Limb (tissue), 2 donors: Measurements from ENCODE around the gene SEL1L3.

ENCODE experiments used
- DNase-seq, 2 donors: peaks; one replicate each; pipeline ENCODE4 v3.0.0-alpha.2; 2016; ENCODE audit errors: extremely low spot score in 2 of 2

Gene SEL1L3

GRCh38 chr4:25856756-25857155 lies 6.0 kb downstream of the SEL1L3 start:
- no peak for DNase-seq

- DNase-seq, result no peak
Observed at GRCh38 chr4:25852103-25852502, 10.7 kb downstream of the SEL1L3 start.

GRCh38 chr4:25847329-25847728 lies 15.5 kb downstream of the SEL1L3 start:
- no peak for DNase-seq

GRCh38 chr4:25845841-25846653 lies 16.7 kb downstream of the SEL1L3 start:
- no peak for DNase-seq

GRCh38 chr4:25844961-25845712 lies 17.7 kb downstream of the SEL1L3 start:
- no peak for DNase-seq

GRCh38 chr4:25843340-25844097 lies 19.3 kb downstream of the SEL1L3 start:
- no peak for DNase-seq

- peak in 1 of 2 donors; percentile 30 for DNase-seq
Observed at GRCh38 chr4:25842229-25842845, 20.5 kb downstream of the SEL1L3 start.

GRCh38 chr4:25839687-25840086 lies 23.1 kb downstream of the SEL1L3 start:
- DNase-seq, result no peak

GRCh38 chr4:25839233-25839632 lies 23.6 kb downstream of the SEL1L3 start:
- no peak for DNase-seq

GRCh38 chr4:25838526-25838925 lies 24.3 kb downstream of the SEL1L3 start:
- DNase-seq, result peak in 1 of 2 donors; percentile 30

- no peak for DNase-seq
Observed at GRCh38 chr4:25837107-25837506, 25.7 kb downstream of the SEL1L3 start.

GRCh38 chr4:25835384-25835783 lies 27.4 kb downstream of the SEL1L3 start:
- DNase-seq, result no peak

- no peak for DNase-seq
Observed at GRCh38 chr4:25834411-25835107, 28.2 kb downstream of the SEL1L3 start.

GRCh38 chr4:25830548-25830947 lies 32.2 kb downstream of the SEL1L3 start:
- no peak for DNase-seq

- DNase-seq, result no peak
Observed at GRCh38 chr4:25827897-25828296, 34.9 kb downstream of the SEL1L3 start.

GRCh38 chr4:25827373-25827772 lies 35.4 kb downstream of the SEL1L3 start:
- DNase-seq, result no peak

GRCh38 chr4:25826074-25826752 lies 36.6 kb downstream of the SEL1L3 start:
- DNase-seq, result no peak

GRCh38 chr4:25823632-25824031 lies 39.2 kb downstream of the SEL1L3 start:
- DNase-seq, result no peak

- DNase-seq, result no peak
Observed at GRCh38 chr4:25821899-25822298, 40.9 kb downstream of the SEL1L3 start.

- no peak for DNase-seq
Observed at GRCh38 chr4:25821267-25821666, 41.5 kb downstream of the SEL1L3 start.
